Caco-2 (cell line): ENCODE measurements around the gene HELZ. TPM values are rescaled to one million over a fixed set of nuclear protein-coding genes. Genes with fewer than 3 reads are reported as not detected.
"Not testable (repeated sequence)": the region's sequence is repeated elsewhere in the genome, so short reads cannot be mapped to it uniquely, and the experiment has no call there.

Experiments
- BruUV-seq: library from RNA; stranded (reverse); fragments of 400-500 nt; replicated peaks from 2 replicates; lab custom pipeline; 2021; lab: Mats Ljungman, UMichigan
- CTCF ChIA-PET: fragments of 300-600 bp; sonication (Branson Sonifier 250); formaldehyde crosslinking; loops from one replicate; lab custom pipeline; 2022; ENCODE audit warnings: antibody characterized with exemption; lab: Charles Lee
- POLR2A ChIA-PET: fragments of 300-600 bp; sonication (Branson Sonifier 250); formaldehyde crosslinking; loops from one replicate; lab custom pipeline; 2022; ENCODE audit warnings: antibody characterized with exemption; lab: Charles Lee
- DNase-seq, 2 experiments: peaks; one replicate each; pipeline versions ENCODE4 v3.0.0 to v3.0.0-alpha.2; 2020 to 2022
- H3K27me3 ChIP-seq: replicated peaks from 2 replicates; pipeline ENCODE4 v1.6.0; 2011; ENCODE audit warnings: low read length; ENCODE audit not compliant: control insufficient read depth, insufficient read depth
- H3K36me3 ChIP-seq: 2 replicates; pipeline ENCODE4 v1.5.1; 2011; ENCODE audit warnings: low read length; ENCODE audit not compliant: control insufficient read depth, insufficient read depth
- H3K4me1 ChIP-seq: fragments of 250-450 bp; sonication (Bioruptor Pico); 2 replicates; pipeline ENCODE4 v1.5.1; 2020; ENCODE audit warnings: mild to moderate bottlenecking
- H3K4me3 ChIP-seq: 2 replicates; pipeline ENCODE4 v1.5.1; 2011; ENCODE audit warnings: low read depth, mild to moderate bottlenecking, control low read depth, low read length
- H3K9me3 ChIP-seq: fragments of 250-450 bp; sonication (Bioruptor Pico); 2 replicates; pipeline ENCODE4 v1.5.1; 2020; ENCODE audit warnings: mild to moderate bottlenecking, moderate library complexity
- H3K27ac Mint-ChIP-seq: one replicate; pipeline ENCODE4 v1.8.0; 2022; ENCODE audit warnings: mixed read lengths; ENCODE audit not compliant: unreplicated experiment
- H3K27me3 Mint-ChIP-seq: one replicate; pipeline ENCODE4 v1.8.0; 2022; ENCODE audit warnings: mixed read lengths; ENCODE audit not compliant: insufficient read depth, unreplicated experiment
- H3K36me3 Mint-ChIP-seq: one replicate; pipeline ENCODE4 v1.8.0; 2022; ENCODE audit warnings: mild to moderate bottlenecking, mixed read lengths; ENCODE audit not compliant: insufficient read depth, unreplicated experiment
- H3K4me1 Mint-ChIP-seq: one replicate; pipeline ENCODE4 v1.8.0; 2022; ENCODE audit warnings: low read depth, mixed read lengths; ENCODE audit not compliant: unreplicated experiment
- H3K4me3 Mint-ChIP-seq: one replicate; pipeline ENCODE4 v1.8.0; 2022; ENCODE audit warnings: mild to moderate bottlenecking, moderate library complexity, mixed read lengths; ENCODE audit not compliant: unreplicated experiment
- H3K9me3 Mint-ChIP-seq: one replicate; pipeline ENCODE4 v1.8.0; 2022; ENCODE audit warnings: mixed read lengths; ENCODE audit not compliant: unreplicated experiment
- intact Hi-C: fragments of 100-400 bp; cut with micrococcal nuclease; formaldehyde crosslinking; loops from one replicate; pipeline ENCODE4 v1.10.0; 2022; ENCODE audit not compliant: unreplicated experiment
- total RNA-seq: library from RNA; stranded (reverse); gene quantifications from 2 replicates; pipeline ENCODE4 v1.2.3, GENCODE V29; 2022
- TF ChIP-seq, protein P1 (sequence below), 2 experiments: fragments of 200-600 bp in 1 of 2; IDR thresholded peaks; 1 replicate in 1 of 2; 2 replicates in 1 of 2; pipeline versions ENCODE4 v1.5.1 to v1.8.0; 2011 to 2022; ENCODE audit warnings: antibody characterized with exemption in 1 of 2, control low read depth in 1 of 2, inconsistent platforms in 1 of 2, low read depth in 1 of 2, low read length in 1 of 2, mild to moderate bottlenecking in 1 of 2, moderate library complexity in 1 of 2; ENCODE audit not compliant: insufficient read depth in 1 of 2, severe bottlenecking in 1 of 2, unreplicated experiment in 1 of 2

Gene HELZ
- total RNA-seq, 1 experiment from 2014 or later, result 63.8 TPM

GRCh38 chr17:67273900-67274299 is 28.9 kb upstream of the HELZ start:
- ChIA-PET CTCF (interaction anchor here (0.6 kb wide), 1 partner anchor 29 kb away, joined by 3 read pairs; no protein-coding TSS in a partner anchor), POLR2A (no interaction called here)
- H3K9me3 ChIP-seq, result no peaks in the 10 kb centered on the region
- Mint-ChIP-seq H3K36me3 (no peaks in the 10 kb centered on the region), H3K27me3 (no peaks in the 10 kb centered on the region), H3K27ac (no peak overlapping the region), H3K4me3 (no peak overlapping the region), H3K4me1 (no peaks in the 10 kb centered on the region), H3K9me3 (no peaks in the 10 kb centered on the region)
- DNase-seq, result no peak
- intact Hi-C loops, result no loop called here
- no peak overlapping the region for H3K4me3 ChIP-seq
- no peaks in the 10 kb centered on the region for H3K36me3 ChIP-seq
- no peaks in the 10 kb centered on the region for H3K4me1 ChIP-seq
- TF ChIP-seq, protein P1, sequence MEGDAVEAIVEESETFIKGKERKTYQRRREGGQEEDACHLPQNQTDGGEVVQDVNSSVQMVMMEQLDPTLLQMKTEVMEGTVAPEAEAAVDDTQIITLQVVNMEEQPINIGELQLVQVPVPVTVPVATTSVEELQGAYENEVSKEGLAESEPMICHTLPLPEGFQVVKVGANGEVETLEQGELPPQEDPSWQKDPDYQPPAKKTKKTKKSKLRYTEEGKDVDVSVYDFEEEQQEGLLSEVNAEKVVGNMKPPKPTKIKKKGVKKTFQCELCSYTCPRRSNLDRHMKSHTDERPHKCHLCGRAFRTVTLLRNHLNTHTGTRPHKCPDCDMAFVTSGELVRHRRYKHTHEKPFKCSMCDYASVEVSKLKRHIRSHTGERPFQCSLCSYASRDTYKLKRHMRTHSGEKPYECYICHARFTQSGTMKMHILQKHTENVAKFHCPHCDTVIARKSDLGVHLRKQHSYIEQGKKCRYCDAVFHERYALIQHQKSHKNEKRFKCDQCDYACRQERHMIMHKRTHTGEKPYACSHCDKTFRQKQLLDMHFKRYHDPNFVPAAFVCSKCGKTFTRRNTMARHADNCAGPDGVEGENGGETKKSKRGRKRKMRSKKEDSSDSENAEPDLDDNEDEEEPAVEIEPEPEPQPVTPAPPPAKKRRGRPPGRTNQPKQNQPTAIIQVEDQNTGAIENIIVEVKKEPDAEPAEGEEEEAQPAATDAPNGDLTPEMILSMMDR (IDR thresholded peaks at IDR 0.05; ENCODE audit: insufficient read depth in 1 of 2, low read depth in 1 of 2, low read length in 1 of 2, severe bottlenecking in 1 of 2, unreplicated experiment in 1 of 2), result no peak
- no peaks in the 10 kb centered on the region for H3K27me3 ChIP-seq
- no TSS peak for BruUV-seq

DNA sequence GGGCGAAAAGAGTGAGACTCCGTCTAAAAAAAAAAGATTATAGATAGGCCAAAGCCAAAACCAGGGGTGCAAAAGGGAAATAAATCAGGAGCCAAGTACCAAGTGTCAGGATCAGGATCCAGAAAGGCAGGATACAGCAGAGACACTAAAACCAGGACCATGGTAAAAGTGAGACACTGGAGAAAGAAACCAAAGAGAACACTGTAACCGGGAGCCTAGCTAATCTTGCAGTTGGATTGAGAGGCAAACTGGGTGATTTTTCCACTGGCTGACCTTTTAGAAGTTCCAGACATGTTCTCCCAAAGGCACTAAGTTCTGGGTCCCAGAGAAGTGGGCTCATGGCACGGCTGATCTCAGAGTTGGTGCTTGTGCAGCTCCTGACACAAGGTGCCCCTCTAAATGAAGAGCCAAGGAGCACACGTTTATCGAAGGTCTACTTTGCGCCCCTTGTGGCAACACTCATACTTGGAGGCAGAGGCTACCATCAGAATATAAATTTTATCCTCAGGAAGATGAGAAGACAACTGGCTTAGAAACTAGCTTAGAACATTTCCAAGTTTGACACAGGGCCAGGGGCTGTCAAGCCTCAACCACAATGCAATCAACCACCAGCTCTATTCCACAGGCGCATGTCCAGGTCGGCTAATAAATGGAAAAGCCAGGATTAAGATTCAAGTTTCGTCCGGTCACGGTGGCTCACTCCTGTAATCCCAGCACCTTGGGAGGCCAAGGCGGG is 27.5 kb upstream of the HELZ start:
- Histone ChIP-seq H3K4me1 (no peaks in the 10 kb centered on the region), H3K4me3 (no peak overlapping the region), H3K27me3 (no peaks in the 10 kb centered on the region), H3K36me3 (no peaks in the 10 kb centered on the region), H3K9me3 (no peaks in the 10 kb centered on the region)
- ChIA-PET CTCF (interaction anchor here (0.7 to 0.9 kb wide), 2 partner anchors 19 to 33 kb away, joined by 3 to 11 read pairs; no protein-coding TSS in a partner anchor), POLR2A (no interaction called here)
- Mint-ChIP-seq H3K36me3 (no peaks in the 10 kb centered on the region), H3K9me3 (no peaks in the 10 kb centered on the region), H3K4me3 (no peak overlapping the region), H3K27me3 (no peaks in the 10 kb centered on the region), H3K4me1 (no peaks in the 10 kb centered on the region), H3K27ac (no peak overlapping the region)
- intact Hi-C loops, result no loop called here
- BruUV-seq, result no TSS peak
- TF ChIP-seq, protein P1 (IDR thresholded peaks at IDR 0.05; ENCODE audit: insufficient read depth in 1 of 2, low read depth in 1 of 2, low read length in 1 of 2, severe bottlenecking in 1 of 2, unreplicated experiment in 1 of 2), result peak in 1 of 2 experiments; percentile 21
- DNase-seq, result no peak

DNA sequence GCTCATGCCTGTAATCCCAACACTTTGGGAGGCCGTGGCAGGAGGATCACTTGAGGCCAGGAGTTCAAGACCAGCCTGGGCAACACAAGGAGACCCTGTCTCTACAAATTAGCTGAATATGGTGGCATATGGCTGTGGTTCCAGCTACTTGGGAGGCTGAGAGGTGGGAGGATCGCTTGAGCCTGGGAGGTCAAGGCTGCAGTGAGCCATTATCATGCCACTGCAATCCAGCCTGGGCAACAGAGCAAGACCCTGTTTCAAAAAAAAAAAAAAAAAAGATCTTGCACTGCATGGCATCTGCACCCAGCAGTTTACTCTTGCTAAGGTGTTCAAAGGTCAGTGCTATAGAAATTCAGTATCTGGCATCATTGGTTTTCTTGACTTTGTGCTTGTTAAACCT is 26.2 kb upstream of the HELZ start:
- H3K27me3 Mint-ChIP-seq, POLR2A ChIA-PET, H3K27me3 ChIP-seq, H3K4me3 ChIP-seq, CTCF ChIA-PET, H3K9me3 Mint-ChIP-seq, BruUV-seq, H3K4me1 ChIP-seq, H3K36me3 ChIP-seq, intact Hi-C loops, H3K4me3 Mint-ChIP-seq, H3K27ac Mint-ChIP-seq, DNase-seq, H3K4me1 Mint-ChIP-seq, H3K9me3 ChIP-seq, H3K36me3 Mint-ChIP-seq: not testable (repeated sequence)
